Transverse colon (tissue), 3 donors: Measurements from ENCODE around the gene CYP11A1.

Source experiments
- POLR2A ChIP-seq: fragments of 450-650 bp; IDR thresholded peaks from one replicate; pipeline ENCODE4 v1.6.1; 2016; ENCODE audit warnings: antibody characterized with exemption, mild to moderate bottlenecking, moderate library complexity
- POLR2AphosphoS5 ChIP-seq, 3 donors: sonication (generic); formaldehyde crosslinking; IDR thresholded peaks; one replicate each; pipeline ENCODE4 v1.6.1; 2016; ENCODE audit warnings: antibody characterized with exemption in 3 of 3

- TF ChIP-seq POLR2AphosphoS5 (IDR thresholded peaks at IDR 0.05) (no peak), POLR2A (no peak)
Observed at GRCh38 chr15:74377831-74378766, 10.7 kb upstream of the CYP11A1 start.
